Activated naive CD8-positive, alpha-beta T cell (primary cell): ENCODE data around the gene SEMG1.

Source experiments
- H3K27ac Mint-ChIP-seq: one replicate; pipeline ENCODE4 v1.8.0; 2021; ENCODE audit warnings: mixed read lengths
- H3K27me3 Mint-ChIP-seq: one replicate; pipeline ENCODE4 v1.8.0; 2021; ENCODE audit warnings: mixed read lengths
- H3K36me3 Mint-ChIP-seq: one replicate; pipeline ENCODE4 v1.8.0; 2021; ENCODE audit warnings: mixed read lengths
- H3K4me1 Mint-ChIP-seq: one replicate; pipeline ENCODE4 v1.8.0; 2021; ENCODE audit warnings: low read depth, mixed read lengths
- H3K4me3 Mint-ChIP-seq: one replicate; pipeline ENCODE4 v1.8.0; 2021; ENCODE audit warnings: mild to moderate bottlenecking, mixed read lengths
- H3K9me3 Mint-ChIP-seq: one replicate; pipeline ENCODE4 v1.8.0; 2021; ENCODE audit warnings: low read depth, mixed read lengths

Gene SEMG1

GRCh38 chr20:45193331-45193730, 13.5 kb upstream of the SEMG1 start:
- Mint-ChIP-seq H3K27ac (no peak overlapping the region), H3K36me3 (no peaks in the 10 kb centered on the region), H3K4me1 (no peaks in the 10 kb centered on the region), H3K9me3 (no peaks in the 10 kb centered on the region), H3K27me3 (peaks cover 7% of the 10 kb centered on the region), H3K4me3 (no peak overlapping the region)

- peaks cover 31% of the 10 kb centered on the region for H3K27me3 Mint-ChIP-seq
- no peaks in the 10 kb centered on the region for H3K9me3 Mint-ChIP-seq
- H3K27ac Mint-ChIP-seq: no peak overlapping the region
- H3K36me3 Mint-ChIP-seq: no peaks in the 10 kb centered on the region
- no peaks in the 10 kb centered on the region for H3K4me1 Mint-ChIP-seq
- H3K4me3 Mint-ChIP-seq: no peak overlapping the region
Observed at GRCh38 chr20:45209924-45210323, 3.1 kb downstream of the SEMG1 start.

GRCh38 chr20:45211569-45212474, 5.0 kb downstream of the SEMG1 start:
- no peaks in the 10 kb centered on the region for H3K36me3 Mint-ChIP-seq
- H3K4me3 Mint-ChIP-seq: no peak overlapping the region
- H3K4me1 Mint-ChIP-seq: no peaks in the 10 kb centered on the region
- H3K27me3 Mint-ChIP-seq: peaks cover 24% of the 10 kb centered on the region
- H3K27ac Mint-ChIP-seq: no peak overlapping the region
- H3K9me3 Mint-ChIP-seq: no peaks in the 10 kb centered on the region

GRCh38 chr20:45212836-45213235, 6.0 kb downstream of the SEMG1 start:
- H3K27me3 Mint-ChIP-seq: peaks cover 22% of the 10 kb centered on the region

GRCh38 chr20:45218124-45218523, 11.3 kb downstream of the SEMG1 start:
- H3K27ac Mint-ChIP-seq: no peak overlapping the region
- H3K4me3 Mint-ChIP-seq: no peak overlapping the region
- H3K27me3 Mint-ChIP-seq: peaks cover 34% of the 10 kb centered on the region
- H3K36me3 Mint-ChIP-seq: no peaks in the 10 kb centered on the region
- H3K4me1 Mint-ChIP-seq: no peaks in the 10 kb centered on the region
- no peaks in the 10 kb centered on the region for H3K9me3 Mint-ChIP-seq

More at GRCh38 chr20:45212836-45213235, 6.0 kb downstream of the SEMG1 start:
- Mint-ChIP-seq H3K4me3 (no peak overlapping the region), H3K9me3 (no peaks in the 10 kb centered on the region), H3K27ac (no peak overlapping the region), H3K4me1 (no peaks in the 10 kb centered on the region), H3K36me3 (no peaks in the 10 kb centered on the region)

GRCh38 chr20:45218636-45219035, 11.8 kb downstream of the SEMG1 start:
- Mint-ChIP-seq H3K36me3 (no peaks in the 10 kb centered on the region), H3K9me3 (no peaks in the 10 kb centered on the region), H3K4me3 (no peak overlapping the region), H3K27ac (no peak overlapping the region), H3K4me1 (no peaks in the 10 kb centered on the region), H3K27me3 (peaks cover 34% of the 10 kb centered on the region)

- Mint-ChIP-seq H3K4me3 (no peak within 1 kb of the TSS), H3K9me3 (no peaks in the 10 kb centered on the region), H3K4me1 (no peaks in the 10 kb centered on the region), H3K27ac (no peak within 1 kb of the TSS), H3K36me3 (no peaks in the 10 kb centered on the region), H3K27me3 (peaks cover 29% of the 10 kb centered on the region)
Observed at GRCh38 chr20:45221076-45221475, 14.2 kb downstream of the SEMG1 start, which contains the start of gene SEMG2. Gene SEMG2 (plus strand): TSS chr20:45221373. CDS start chr20:45221390, 17 bp downstream.

GRCh38 chr20:45223136-45223535, 16.3 kb downstream of the SEMG1 start:
- peaks cover 28% of the 10 kb centered on the region for H3K27me3 Mint-ChIP-seq
- no peaks in the 10 kb centered on the region for H3K36me3 Mint-ChIP-seq
- H3K4me1 Mint-ChIP-seq: no peaks in the 10 kb centered on the region
- H3K9me3 Mint-ChIP-seq: no peaks in the 10 kb centered on the region
- no peak overlapping the region for H3K4me3 Mint-ChIP-seq
- H3K27ac Mint-ChIP-seq: no peak overlapping the region

- Mint-ChIP-seq H3K4me3 (no peak overlapping the region), H3K9me3 (no peaks in the 10 kb centered on the region), H3K36me3 (no peaks in the 10 kb centered on the region), H3K4me1 (no peaks in the 10 kb centered on the region), H3K27ac (no peak overlapping the region), H3K27me3 (peaks cover 20% of the 10 kb centered on the region)
Observed at GRCh38 chr20:45226287-45226686, 19.5 kb downstream of the SEMG1 start.

- Mint-ChIP-seq H3K27ac (no peak overlapping the region), H3K27me3 (peaks cover 11% of the 10 kb centered on the region), H3K9me3 (peaks cover 6% of the 10 kb centered on the region), H3K36me3 (peaks cover 5% of the 10 kb centered on the region), H3K4me3 (no peak overlapping the region), H3K4me1 (no peaks in the 10 kb centered on the region)
Observed at GRCh38 chr20:45229264-45230056, 22.6 kb downstream of the SEMG1 start.

- peaks cover 5% of the 10 kb centered on the region for H3K36me3 Mint-ChIP-seq
- no peaks in the 10 kb centered on the region for H3K4me1 Mint-ChIP-seq
- H3K9me3 Mint-ChIP-seq: peaks cover 11% of the 10 kb centered on the region
- H3K27me3 Mint-ChIP-seq: peaks cover 12% of the 10 kb centered on the region
- H3K4me3 Mint-ChIP-seq: no peak overlapping the region
- no peak overlapping the region for H3K27ac Mint-ChIP-seq
Observed at GRCh38 chr20:45230631-45231030, 23.8 kb downstream of the SEMG1 start.

GRCh38 chr20:45235995-45236394, 29.2 kb downstream of the SEMG1 start:
- H3K9me3 Mint-ChIP-seq: peaks cover 11% of the 10 kb centered on the region
- peaks cover 5% of the 10 kb centered on the region for H3K36me3 Mint-ChIP-seq
- H3K27me3 Mint-ChIP-seq: peaks cover 19% of the 10 kb centered on the region
- no peaks in the 10 kb centered on the region for H3K4me1 Mint-ChIP-seq
- H3K27ac Mint-ChIP-seq: no peak overlapping the region
- H3K4me3 Mint-ChIP-seq: no peak overlapping the region

GRCh38 chr20:45238139-45238538, 31.3 kb downstream of the SEMG1 start:
- no peak overlapping the region for H3K27ac Mint-ChIP-seq
- H3K27me3 Mint-ChIP-seq: peaks cover 19% of the 10 kb centered on the region
- no peak overlapping the region for H3K4me3 Mint-ChIP-seq
- no peaks in the 10 kb centered on the region for H3K4me1 Mint-ChIP-seq
- peaks cover 11% of the 10 kb centered on the region for H3K9me3 Mint-ChIP-seq
- peaks cover 5% of the 10 kb centered on the region for H3K36me3 Mint-ChIP-seq

- Mint-ChIP-seq H3K27me3 (peaks cover 20% of the 10 kb centered on the region), H3K4me1 (no peaks in the 10 kb centered on the region), H3K9me3 (no peaks in the 10 kb centered on the region), H3K27ac (no peak overlapping the region), H3K36me3 (no peaks in the 10 kb centered on the region), H3K4me3 (no peak overlapping the region)
Observed at GRCh38 chr20:45246109-45246508, 39.3 kb downstream of the SEMG1 start.

- Mint-ChIP-seq H3K27ac (no peak overlapping the region), H3K4me1 (no peaks in the 10 kb centered on the region), H3K9me3 (no peaks in the 10 kb centered on the region), H3K27me3 (peaks cover 27% of the 10 kb centered on the region), H3K36me3 (no peaks in the 10 kb centered on the region), H3K4me3 (no peak overlapping the region)
Observed at GRCh38 chr20:45247865-45248264, 41.0 kb downstream of the SEMG1 start.
